GM18526 (cell line): ENCODE results near the gene NAA38.

Experiments used
- POLR2A ChIP-seq: IDR thresholded peaks from 3 replicates; pipeline ENCODE4 v1.6.1; 2011; ENCODE audit not compliant: insufficient read length; ENCODE audit errors: extremely low read depth

NAA38 gene

DNA sequence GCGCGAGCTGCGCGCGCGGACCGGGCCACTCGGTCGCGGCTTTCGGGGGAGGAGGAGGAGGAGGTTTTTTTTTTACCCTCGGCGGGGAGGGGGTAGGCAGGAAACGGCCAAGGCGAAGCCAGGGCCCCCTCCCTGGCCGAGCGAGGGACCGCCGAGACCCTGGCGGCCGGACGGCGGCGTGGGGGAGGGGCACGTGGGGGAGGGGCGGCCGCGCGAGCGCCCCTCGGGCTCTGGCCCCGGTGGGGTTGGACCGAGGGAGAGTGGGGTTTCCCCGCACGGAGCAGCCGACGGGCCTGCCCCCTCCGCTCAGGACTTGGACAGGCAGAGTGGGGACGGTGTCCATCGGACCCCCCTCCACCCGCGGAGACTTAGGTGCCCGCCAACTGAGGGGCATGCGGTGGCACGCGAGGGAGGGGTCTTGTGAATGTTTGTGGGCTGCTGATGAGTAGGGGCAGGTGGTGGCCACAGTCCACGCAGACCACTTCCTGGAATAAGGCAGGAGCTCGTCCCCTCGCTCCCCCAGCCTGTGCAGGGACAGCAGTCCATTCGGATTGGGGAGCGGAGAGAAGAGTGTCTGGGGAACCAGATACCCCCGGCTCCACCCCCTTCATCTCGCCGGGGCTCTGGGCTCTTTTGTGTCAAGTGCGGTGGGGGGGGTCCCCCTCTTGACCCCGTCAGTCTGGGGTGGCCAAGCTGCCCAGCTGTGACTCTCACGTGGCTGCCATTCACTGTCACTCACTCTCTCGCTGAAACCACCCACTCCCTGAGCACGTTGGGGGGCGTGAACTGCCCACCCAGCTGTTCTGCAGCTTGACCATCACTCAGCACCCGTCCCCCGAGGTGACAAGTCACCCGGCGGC, 28.2 kb upstream of the NAA38 start:
- TF ChIP-seq POLR2A = peak; percentile 43

DNA sequence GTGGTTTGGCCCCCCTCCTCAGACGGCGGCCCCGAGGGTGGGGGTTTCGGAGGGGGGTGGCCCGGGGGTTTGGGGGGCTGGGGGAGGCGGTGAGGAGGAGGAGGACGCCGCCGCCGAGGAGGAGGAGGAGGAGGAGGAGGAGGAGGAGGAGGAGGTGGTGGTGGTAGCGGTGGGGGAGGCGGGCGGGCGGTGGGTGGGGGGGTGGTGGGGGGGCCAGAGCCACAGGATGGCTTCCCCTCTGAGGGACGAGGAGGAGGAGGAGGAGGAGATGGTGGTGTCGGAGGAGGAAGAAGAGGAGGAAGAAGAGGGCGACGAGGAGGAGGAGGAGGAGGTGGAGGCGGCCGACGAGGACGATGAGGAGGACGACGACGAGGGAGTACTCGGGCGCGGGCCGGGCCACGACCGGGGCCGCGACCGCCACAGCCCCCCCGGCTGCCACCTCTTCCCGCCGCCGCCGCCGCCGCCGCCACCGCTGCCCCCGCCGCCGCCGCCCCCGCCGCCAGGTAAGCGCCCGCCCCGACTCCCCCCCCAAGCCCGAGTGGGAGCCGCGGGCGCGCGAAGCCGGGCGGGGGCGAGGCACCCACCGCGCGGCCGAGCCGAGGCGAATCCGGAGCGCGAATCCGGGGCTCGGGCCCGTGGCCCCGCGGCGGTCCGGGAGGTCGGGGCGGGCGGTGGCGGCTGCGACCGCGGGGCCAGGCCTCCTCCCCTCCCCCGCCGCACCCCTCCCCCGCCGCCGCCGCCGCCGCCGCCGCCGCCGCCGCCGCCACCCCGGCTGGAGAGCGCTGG, 27.4 kb upstream of the NAA38 start:
- peak; percentile 33 for TF ChIP-seq POLR2A

DNA sequence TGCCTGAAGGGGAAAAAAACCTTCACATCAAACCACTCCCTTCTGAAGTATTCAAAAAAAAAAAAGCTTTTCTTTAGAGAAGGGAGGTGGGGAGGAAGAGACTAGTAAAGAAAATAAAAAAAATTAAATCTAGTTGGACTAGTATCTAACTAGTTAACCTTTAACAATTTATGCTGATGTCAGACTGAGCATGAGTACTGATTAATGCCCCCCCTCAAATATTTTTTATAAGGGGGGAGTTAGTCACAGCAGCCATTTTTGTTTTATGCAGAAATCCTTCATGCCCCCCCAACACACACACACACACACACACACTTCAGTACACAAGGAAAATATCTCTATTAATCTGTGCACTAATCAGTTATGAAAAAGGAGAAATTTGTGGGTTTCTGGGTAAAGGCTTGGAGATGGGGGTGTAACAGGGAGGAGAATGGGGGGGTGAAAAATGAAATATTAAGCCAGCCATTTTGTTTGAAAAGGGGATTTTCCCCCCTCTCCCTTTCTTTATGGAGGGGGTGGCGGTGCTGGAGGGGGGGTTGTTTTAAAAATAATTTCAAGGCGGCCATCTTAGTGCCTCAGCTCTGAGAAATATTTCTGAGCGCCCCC, 26.5 kb upstream of the NAA38 start:
- TF ChIP-seq POLR2A = no peak

DNA sequence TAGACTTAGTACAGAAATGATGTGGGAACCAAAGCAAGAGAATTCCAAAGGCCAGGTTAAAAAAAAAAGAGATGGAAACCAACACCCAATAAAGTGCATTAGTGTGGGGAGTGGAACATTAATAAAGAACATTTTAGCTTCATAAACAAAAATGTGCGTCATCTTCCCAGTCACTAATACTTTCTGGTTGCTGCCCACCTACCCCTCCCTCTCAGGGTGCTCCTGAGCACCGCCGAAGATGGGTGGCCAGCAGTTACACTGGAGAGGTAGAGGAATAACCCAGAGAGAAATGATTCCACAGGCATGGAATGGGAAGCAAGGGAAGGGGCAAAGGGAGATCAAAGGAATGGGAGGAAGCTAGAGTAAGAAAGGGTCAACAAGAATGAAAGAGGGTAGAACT, 25.3 kb upstream of the NAA38 start:
- TF ChIP-seq POLR2A = no peak

DNA sequence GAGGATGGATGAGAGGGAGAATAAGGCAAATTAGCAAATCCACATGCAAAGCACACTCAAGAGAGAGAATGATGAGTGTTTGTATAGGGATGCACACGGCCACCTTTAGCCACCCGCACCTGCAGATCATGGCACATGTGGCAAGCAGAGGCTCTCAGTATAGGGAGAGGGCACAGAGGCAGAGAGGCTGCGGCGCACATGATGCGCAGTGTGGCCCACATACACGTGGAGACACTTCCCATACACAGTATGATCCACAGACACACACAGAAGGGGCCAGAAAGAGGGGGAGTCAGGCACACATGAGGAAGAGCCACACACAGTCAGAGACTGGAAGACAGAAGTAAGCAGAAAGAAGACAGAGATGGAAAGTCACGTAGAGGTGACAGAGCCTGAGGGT, 24.7 kb upstream of the NAA38 start:
- no peak for TF ChIP-seq POLR2A

DNA sequence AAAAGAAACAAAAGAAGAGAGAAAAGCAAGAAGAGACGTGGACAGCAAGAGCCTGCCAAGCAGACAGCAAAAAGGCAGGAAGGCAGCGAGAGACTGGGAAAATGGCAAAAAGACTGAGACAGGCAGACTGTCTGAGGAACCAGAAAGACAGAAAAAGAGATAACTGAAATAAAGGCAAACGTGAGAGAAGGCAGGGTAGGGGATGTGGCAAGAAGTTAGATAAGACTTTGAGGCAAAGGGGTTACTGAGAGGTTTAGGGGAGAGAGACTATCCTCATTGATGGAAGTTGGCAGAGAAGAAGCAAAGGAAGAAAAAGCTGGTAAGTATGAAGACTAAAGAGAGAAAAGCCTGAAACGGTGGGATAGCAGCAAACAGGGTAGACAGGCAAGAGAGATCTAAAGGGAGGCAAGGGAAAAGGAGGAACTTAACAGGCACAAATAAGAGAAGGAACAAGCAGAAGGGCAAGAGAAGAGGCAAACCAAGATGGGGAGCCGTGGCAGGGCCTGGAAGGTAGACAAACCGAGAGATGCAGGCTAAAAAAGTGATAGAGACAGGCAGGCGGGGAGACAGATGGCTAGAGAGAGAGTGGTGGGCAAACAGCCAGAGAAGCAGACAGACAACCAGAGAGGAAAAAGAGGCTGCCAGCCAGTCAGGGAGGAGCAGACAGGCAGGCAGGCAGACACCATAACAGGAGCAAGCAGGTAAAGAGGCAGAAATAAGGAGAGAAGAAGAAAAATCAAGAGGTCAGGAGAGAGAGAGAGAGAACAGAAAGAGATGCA, 24.1 kb upstream of the NAA38 start:
- TF ChIP-seq POLR2A = no peak

DNA sequence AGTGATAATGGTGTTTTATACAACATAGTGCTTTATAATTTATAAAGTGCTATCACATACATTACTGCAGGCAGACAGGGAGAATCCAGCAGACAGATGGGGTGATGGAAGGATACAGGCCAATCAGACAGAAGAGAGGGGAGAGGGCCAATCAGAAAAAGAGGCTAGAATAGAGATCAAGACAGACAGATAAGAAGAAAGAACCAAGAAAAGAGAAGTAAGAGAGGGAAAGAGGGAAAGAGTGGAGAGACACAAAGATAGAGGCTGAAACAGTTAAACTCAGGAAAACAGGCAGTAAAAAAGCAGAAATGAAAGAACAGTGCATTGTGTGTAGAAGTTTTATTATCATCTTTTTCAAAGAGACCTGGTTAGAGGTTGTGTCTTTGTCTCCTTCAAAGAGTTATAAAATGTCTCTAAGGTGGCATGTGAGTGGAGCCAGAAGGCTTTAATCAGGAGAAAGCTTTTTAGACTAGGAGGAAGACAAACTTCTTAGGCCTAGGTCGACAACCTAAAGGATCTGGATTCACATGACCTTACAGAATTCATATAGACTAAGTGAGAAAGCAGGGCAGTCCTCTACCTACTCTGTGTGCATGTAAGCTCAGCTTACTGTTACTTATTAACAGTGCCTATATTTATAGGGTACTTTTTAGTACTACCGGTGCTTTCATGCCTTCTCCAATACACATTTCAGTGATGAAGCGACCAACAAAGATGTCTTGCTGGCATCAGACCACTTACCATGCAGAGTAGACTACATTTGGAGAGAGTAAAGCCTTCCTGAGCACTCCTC, 22.9 kb upstream of the NAA38 start:
- no peak for TF ChIP-seq POLR2A

DNA sequence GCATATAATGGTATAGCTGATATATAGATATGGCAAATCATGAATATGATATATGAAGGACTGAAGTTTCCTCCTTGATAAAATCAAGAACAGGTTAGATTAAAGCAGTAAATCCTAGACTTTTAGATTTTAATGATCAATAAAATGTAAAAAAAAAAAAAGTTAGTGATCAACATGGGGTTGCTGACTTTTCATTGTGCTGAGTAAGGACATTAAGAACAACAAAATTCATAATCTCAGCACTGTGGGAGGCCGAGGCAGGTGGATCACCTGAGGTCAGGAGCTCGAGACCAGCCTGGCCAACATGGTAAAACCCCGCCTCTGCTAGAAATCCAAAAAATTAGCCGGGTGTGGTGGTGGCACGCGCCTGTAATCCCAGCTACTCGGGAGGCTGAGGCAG, 20.9 kb upstream of the NAA38 start:
- TF ChIP-seq POLR2A = no peak

DNA sequence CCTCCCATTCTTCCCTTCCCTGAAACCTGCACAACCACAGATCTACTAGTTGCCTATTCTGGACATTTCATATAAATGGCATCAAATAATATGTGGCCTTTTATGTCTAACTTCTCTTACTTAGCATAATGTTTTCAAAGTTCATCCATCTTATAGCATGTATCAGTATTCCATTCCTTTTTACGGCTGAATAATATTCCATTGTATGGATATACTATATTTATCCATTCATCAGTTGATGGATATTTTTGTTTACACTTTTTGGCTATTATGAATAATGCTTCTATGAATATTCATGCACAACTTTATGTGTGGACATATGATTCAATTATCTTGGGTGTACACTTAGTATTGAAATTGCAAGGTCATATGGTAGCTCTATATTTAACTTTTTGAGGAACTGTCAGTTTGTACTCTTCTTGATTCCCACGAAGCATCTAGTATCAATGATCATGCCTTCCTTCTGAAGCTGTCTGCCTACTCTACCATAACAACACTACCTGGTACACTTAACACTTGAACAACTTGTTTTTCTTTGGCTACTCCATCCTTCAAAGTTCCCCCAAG, 18.5 kb upstream of the NAA38 start:
- TF ChIP-seq POLR2A = no peak

DNA sequence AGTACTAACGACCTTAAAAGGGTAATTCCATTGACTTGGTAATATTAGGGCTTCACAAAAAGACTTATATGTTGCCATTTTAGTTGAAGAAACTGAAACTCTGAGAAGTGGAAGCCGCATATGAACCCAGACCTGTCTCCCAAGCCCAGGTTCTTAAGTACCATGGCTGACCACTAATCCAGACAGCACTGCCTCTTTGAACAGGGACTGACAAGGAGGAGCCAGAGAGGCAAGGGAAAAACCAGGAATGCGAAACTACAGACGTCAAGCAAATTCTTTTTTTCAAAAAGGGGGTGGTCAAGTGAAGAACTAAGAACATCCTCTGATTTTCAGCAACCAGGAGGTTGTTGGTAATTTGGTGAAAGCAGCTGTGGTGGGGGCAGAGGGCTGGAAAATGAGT, 15.7 kb upstream of the NAA38 start:
- no peak for TF ChIP-seq POLR2A

DNA sequence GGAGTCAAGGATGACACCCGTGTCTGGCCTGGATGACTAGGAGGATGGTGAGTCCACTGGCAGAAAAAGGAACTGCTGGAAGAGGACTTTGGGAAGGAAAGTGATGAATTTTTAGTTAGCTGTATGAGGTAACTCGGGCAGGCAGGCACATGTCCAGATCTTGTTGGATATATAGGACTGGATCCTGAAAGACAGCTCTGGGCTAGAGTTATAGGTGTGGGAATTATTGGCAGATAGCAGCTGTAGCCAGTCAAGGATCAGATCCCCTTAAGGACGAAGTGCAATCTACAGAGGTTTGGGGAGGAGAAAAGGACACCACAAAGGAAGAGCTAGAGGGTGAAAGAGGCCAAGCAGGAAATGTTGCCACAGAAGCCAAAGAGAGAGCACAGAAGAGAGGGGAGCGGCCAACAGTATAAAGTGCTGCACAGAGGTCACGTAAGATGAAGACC, 10.5 kb upstream of the NAA38 start:
- TF ChIP-seq POLR2A = no peak

DNA sequence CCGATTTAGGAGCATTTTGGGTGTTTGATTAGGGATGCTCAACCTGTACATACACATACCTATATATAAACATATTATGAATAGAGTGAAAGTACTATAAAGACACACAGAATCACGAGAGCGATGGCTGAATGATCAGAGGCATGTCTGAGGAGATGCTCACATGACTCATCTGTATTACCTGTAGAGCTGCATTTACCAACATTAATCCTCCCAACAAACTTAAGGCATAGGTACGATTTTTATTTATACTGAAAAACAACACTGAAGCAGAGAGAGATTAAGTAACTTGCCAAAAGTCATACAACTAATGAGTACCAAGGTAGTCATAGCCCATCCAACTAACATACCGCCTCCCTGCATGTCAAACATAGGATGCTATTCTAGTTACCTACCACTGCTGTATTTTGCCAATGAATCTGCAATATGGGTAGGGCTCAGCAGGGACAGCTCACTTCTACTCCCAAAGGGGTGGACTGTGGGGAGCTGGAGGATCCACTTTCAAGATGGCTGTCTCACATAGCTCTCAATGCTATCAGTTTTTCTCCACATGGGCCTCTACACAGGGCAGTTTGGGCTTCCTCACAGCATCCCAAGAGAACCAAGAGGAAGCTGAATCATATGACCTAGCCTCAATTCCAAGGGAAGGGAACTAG, 7.8 kb upstream of the NAA38 start:
- no peak for TF ChIP-seq POLR2A

DNA sequence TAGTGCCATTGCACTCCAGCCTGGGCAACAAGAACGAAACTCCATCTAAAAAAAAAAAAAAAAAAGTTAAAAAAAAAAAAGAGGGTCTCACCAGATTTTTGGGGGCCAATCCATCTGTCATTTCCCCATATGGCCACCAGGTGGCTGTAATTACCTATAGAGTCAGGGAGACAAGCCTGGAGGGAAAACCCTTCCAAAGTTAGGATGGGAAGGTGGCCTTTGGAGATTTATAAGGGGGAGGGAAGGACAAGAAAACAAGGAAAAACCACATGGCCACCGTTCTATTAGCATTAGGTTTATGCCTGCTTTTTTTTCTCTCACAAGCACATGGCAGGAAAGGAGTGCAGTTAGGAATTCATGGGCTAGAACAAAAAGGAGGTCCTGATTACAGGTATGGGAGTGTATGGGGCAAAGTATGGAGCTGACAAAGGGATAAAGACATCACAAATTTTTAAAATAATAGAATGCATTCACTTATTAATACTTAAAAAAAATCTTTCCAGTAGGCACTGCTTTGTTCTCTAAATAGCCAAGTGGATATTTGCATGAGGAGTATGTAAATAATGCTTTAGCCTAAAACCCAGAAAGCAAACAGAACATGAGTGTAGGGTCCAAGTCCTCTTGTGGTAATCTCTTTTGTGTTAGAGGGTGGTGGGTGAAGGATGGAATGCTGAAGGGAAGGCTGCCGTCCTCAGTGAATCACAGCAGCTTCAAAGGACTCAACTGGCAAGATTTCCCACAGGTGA, 5.5 kb upstream of the NAA38 start:
- TF ChIP-seq POLR2A = no peak
